ENCODE data around the gene MPZL1. TPM values are rescaled to one million over a fixed set of nuclear protein-coding genes. Genes with fewer than 3 reads are reported as not detected.

Gene MPZL1
- total RNA-seq, 1 experiment from 2014 or later: 71.7 TPM

- TF ChIP-seq ZNF425 (CRISPR knock-in tag; conservative IDR thresholded peaks at IDR 0.05) (no peak), KAT7 (CRISPR knock-in tag; IDR thresholded peaks at IDR 0.05; ENCODE audit: borderline replicate concordance) (no peak), ETV6 (CRISPR knock-in tag; IDR thresholded peaks at IDR 0.05) (no peak), ZNF396 (CRISPR knock-in tag; IDR thresholded peaks at IDR 0.05; ENCODE audit: borderline replicate concordance) (no peak)
These were observed 80.5 kb downstream of the MPZL1 start (continued) for GRCh38 chr1:167802235-167802634.

- peak; percentile 96 for ATAC-seq
- Mint-ChIP-seq H3K27me3 (ENCODE audit: low read depth) (no peaks in the 10 kb centered on the region; the same call in 1 of the 2 replicates), H3K4me3 (peak overlapping the region; percentile 54), H3K36me3 (peaks cover 22% of the 10 kb centered on the region), H3K4me1 (peaks cover 10% of the 10 kb centered on the region), H3K27ac (no peak overlapping the region; the same call in 1 of the 2 replicates), H3K9me3 (peaks cover 25% of the 10 kb centered on the region)
- POLR2A ChIA-PET: no interaction called here
- DNase-seq (ENCODE audit: low spot score): peak; percentile 95
- CTCF ChIA-PET: interaction anchor here (0.5 to 1.8 kb wide), 31 partner anchors 12 to 1691 kb away, joined by 3 to 15 read pairs (median 5); partner anchors contain the start of genes ADCY10, DCAF6 and MPC2
- TF ChIP-seq AR (CRISPR knock-in tag; IDR thresholded peaks at IDR 0.05) (no peak), MYBL2 (CRISPR knock-in tag; IDR thresholded peaks at IDR 0.05) (peak; percentile 49; the same call in 1 of the 2 replicates), FOXJ3 (CRISPR knock-in tag; IDR thresholded peaks at IDR 0.05; ENCODE audit: borderline replicate concordance) (no peak), PRRX2 (CRISPR knock-in tag; IDR thresholded peaks at IDR 0.05) (0 out of 2 replicates have a peak, but pooled peaks have one; percentile 45), ZNF416 (CRISPR knock-in tag; IDR thresholded peaks at IDR 0.05) (no peak), ARID4B (CRISPR knock-in tag; IDR thresholded peaks at IDR 0.05; ENCODE audit: borderline replicate concordance) (no peak), USF2 (CRISPR knock-in tag; IDR thresholded peaks at IDR 0.05) (no peak), TEAD1 (CRISPR knock-in tag; IDR thresholded peaks at IDR 0.05) (no peak), GTF2I (CRISPR knock-in tag; conservative IDR thresholded peaks at IDR 0.05) (no peak), IRF1 (CRISPR knock-in tag; IDR thresholded peaks at IDR 0.05) (no peak), RORB (CRISPR knock-in tag; IDR thresholded peaks at IDR 0.05) (no peak), MXD4 (CRISPR knock-in tag; IDR thresholded peaks at IDR 0.05; ENCODE audit: borderline replicate concordance) (no peak), ZNF396 (CRISPR knock-in tag; IDR thresholded peaks at IDR 0.05; ENCODE audit: borderline replicate concordance) (peak; percentile 80; the same call in 1 of the 2 replicates), CTCF (IDR thresholded peaks at IDR 0.05) (peak; percentile 93), CDX4 (CRISPR knock-in tag; IDR thresholded peaks at IDR 0.05; ENCODE audit: borderline replicate concordance) (no peak), TP53 (CRISPR knock-in tag; IDR thresholded peaks at IDR 0.05) (no peak)
These were observed 81.8 kb downstream of the MPZL1 start for GRCh38 chr1:167803358-167804207.

All from WTC11 (cell line).